ENCODE measurements around the gene NCBP2.
"Not testable (repeated sequence)": the region's sequence is repeated elsewhere in the genome, so short reads cannot be mapped to it uniquely, and the experiment has no call there.

Gene NCBP2

GRCh38 chr3:196967412-196968232, 25.3 kb upstream of the NCBP2 start:
- DNase-seq, result no peak

- DNase-seq, result no peak
Measured at GRCh38 chr3:196966526-196967401, 24.4 kb upstream of the NCBP2 start.

- no peak for DNase-seq
Measured at GRCh38 chr3:196965804-196966173, 23.5 kb upstream of the NCBP2 start.

- DNase-seq, result no peak
Measured at GRCh38 chr3:196965112-196965803, 22.9 kb upstream of the NCBP2 start.

DNA sequence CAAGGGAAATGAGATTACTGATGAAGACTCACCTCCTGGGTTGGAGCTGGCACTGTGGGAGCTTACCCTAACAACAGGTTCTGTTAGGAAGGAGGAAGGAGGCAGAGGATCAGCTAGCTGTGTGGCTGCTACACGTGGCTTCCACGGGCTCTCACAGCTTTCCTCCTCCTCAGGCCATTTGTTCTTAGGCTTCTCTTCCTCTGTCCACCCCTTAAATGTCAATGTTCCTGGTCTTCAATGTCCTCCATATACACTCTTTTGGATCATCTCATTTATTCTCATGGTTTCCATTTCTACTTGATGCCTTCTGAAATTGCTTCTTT, 21.3 kb upstream of the NCBP2 start:
- no peak for DNase-seq

- no peak for DNase-seq
Measured at GRCh38 chr3:196962930-196963630, 20.8 kb upstream of the NCBP2 start.

- DNase-seq, result no peak
Measured at GRCh38 chr3:196962108-196962929, 20.0 kb upstream of the NCBP2 start.

GRCh38 chr3:196954832-196955231, 12.5 kb upstream of the NCBP2 start:
- no peak for DNase-seq

- no peak for DNase-seq
Measured at GRCh38 chr3:196951371-196951770, 9.0 kb upstream of the NCBP2 start.

DNA sequence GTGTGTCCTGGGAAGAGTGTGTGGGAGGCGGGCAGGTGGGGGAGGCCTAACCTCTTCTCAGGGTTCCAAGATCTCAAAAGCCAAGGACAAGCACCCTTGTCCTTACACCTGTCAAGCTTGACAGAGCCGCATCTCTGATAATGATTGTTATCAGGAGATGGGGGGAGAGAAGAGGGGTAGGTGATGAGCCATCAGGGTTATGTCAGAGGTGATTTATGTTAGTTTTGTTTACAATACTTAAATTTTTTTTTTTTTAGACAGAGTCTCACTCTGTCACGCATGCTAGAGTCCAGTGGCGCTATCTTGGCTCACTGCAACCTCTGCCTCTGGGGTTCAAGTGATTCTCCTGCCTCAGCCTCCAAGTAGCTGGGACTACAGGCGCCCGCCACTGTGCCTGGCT, 7.4 kb upstream of the NCBP2 start:
- DNase-seq, result no peak

DNA sequence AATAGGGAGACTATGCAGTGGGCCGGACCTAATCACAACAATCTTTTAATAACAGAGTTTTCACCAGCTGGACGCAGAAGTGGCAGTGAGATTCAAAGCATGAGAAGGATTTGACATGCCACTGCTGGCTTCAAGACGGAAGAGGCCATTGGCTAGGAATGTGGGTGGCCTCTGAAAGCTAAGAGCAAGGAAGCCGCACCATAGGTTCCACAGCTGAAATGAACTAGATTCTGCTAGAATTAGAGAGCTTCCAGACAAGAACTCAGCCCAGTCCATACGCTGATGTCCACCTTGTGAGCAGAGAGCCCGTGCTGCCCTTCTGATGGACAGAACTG, 6.9 kb upstream of the NCBP2 start:
- DNase-seq, result no peak

DNA sequence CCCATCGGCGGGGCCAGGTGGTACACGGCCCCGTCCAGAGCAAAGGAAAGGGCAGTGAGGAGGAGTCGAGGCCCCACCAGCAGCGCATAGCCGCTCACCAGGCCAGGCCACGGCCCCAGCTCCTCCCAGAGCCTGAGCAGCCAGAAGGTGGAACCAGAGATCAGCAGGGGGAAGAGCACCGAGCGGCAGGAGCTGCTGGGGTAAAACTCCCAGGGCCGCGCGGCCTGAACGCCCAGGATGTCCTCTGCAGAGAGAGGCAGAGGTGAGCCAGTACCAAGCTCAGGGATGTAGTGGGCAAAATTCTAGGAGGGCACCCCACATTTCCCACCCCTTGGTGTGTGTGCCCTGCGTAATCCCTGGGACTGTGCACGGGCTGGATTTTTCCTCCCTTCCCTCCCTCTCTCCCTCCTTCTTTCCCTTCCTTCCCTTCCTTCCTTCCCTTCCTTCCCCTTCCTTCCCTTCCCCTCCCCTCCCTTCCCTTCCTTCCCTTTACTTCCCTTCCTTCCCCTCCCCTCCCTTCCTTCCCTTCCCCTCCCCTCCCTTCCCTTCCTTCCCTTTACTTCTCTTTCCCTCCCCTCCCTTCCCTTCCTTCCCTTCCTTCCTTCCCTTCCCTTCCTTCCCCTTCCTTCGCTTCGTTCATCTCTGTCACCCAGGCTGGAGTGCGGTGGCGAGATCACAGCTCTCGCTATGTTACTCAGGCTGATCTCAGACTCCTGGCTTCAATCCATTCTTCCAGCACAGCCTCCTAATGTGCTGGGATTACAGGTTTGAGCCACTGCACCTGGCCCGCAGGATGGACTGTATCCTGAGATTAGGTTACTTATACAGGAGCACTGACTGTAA, 6.3 kb upstream of the NCBP2 start:
- no peak for DNase-seq

DNA sequence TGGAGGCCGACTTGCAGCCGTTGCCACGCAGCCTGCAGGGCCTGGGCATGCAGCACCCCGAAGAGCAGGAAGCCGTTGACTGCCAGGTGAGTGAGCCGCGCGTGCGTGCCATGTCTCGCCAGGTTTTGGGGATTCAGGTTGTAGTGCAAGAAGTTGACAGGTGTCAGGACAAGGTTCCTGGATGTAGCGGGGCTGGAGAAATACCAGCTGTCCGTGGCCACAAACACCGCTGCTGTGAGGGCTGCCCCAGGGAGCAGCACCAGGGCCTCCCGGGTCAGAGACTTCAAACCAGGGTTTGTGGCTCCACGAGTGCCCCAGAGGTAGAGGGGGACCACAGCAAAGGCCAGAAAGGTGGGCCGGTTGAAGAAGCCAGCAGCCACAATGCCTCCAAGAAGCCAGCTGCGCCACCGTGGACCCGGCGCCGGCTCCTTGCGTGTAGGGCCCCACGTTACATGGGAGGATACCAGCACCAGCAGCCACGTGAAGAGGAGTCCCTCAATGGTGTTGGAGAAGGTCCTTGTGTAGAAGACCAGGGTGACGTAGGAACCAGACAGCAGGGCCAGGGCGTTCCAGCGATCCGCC, 5.6 kb upstream of the NCBP2 start:
- DNase-seq, result no peak

DNA sequence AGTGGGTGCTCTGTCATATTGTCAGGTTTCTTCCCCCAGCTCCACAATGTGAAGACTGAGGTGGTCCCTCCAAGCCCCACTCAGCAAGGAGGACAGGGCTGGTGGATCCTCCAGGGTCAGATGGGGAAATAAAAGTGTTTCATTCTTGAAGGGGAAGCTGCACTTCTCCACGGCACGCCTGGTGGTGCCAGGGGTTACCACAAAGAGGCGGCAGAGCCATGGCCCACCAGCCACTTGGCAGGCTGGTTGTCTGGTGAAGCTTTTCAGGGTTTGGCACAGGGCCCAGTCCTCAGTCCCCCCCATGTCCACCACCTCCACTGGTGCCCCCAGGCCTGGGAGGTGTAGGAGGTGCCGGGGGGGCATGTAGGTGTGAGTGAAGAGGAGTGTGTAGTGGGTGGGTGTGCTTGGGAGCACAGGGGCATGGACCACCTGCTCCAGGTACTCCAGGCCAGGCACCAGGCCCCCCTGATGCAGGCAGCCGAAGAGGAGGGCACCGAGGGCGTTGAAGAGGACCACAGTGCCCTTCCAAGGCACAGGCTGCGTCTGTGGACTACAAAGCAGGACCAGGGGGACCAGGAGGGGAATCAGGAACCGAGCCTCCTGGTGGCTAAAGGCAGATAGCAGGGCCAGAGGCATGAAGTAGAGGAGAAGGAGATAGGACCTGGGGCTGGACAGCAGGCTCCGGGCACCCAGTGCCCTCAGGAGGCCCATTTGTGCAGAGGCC, 5.0 kb upstream of the NCBP2 start:
- DNase-seq, result no peak

- not testable (repeated sequence) for DNase-seq
Measured at GRCh38 chr3:196944037-196944790, 1.9 kb upstream of the NCBP2 start.

GRCh38 chr3:196942915-196943277, 568 bp upstream of the NCBP2 start:
- no peak for DNase-seq

- DNase-seq, result no peak
Measured at GRCh38 chr3:196941729-196942225, 551 bp downstream of the NCBP2 start.

- DNase-seq, result no peak
Measured at GRCh38 chr3:196938576-196938975, 3.8 kb downstream of the NCBP2 start.

GRCh38 chr3:196938124-196938523, 4.2 kb downstream of the NCBP2 start:
- no peak for DNase-seq
